OCI-LY3 (cell line): ENCODE data around the gene PFDN5.

Experiments used
- EZH2phosphoT487 ChIP-seq: fragments of 200-600 bp; shearing (Covaris generic); IDR thresholded peaks from 2 replicates; pipeline ENCODE4 v1.6.1; 2018; ENCODE audit warnings: antibody characterized with exemption, mixed run types, low read depth
- TF ChIP-seq, protein P1 (sequence below): fragments of 200-600, 300-600 bp; sonication (generic); IDR thresholded peaks from 2 replicates; pipeline ENCODE4 v1.5.1; 2014; ENCODE audit warnings: antibody characterized with exemption, low read length, low read depth

DNA sequence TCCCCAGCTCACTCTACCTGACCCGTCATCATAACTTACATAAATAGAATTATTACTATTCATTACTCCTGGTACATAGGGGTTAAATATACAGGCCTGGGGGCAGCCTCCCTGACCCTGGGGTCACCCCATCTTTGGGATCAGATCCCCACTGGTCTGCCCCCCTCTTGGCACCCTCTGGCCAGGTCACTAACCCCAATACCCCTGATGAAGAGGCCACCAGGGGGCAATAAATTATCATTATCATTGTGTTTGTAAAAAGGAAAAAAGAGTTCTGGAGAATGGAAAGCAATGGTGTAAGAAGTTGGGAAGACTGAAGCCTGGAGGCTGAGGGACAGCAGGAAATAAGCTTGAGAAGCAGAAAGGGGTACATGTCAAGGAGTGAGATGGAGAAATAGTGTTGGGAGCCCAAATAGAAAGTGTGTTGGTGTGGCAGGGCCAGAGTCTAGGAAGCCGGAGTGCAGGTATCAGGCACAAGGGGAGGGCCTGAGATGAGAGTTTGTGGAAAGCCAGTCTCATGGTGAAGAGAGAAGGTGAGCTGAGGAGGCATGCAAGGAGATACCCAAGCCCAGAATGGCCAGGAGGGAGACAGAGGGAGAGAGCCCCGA lies 32.2 kb downstream of the PFDN5 start:
- TF ChIP-seq, protein P1, sequence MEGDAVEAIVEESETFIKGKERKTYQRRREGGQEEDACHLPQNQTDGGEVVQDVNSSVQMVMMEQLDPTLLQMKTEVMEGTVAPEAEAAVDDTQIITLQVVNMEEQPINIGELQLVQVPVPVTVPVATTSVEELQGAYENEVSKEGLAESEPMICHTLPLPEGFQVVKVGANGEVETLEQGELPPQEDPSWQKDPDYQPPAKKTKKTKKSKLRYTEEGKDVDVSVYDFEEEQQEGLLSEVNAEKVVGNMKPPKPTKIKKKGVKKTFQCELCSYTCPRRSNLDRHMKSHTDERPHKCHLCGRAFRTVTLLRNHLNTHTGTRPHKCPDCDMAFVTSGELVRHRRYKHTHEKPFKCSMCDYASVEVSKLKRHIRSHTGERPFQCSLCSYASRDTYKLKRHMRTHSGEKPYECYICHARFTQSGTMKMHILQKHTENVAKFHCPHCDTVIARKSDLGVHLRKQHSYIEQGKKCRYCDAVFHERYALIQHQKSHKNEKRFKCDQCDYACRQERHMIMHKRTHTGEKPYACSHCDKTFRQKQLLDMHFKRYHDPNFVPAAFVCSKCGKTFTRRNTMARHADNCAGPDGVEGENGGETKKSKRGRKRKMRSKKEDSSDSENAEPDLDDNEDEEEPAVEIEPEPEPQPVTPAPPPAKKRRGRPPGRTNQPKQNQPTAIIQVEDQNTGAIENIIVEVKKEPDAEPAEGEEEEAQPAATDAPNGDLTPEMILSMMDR = peak; percentile 52
- no peak for TF ChIP-seq EZH2phosphoT487
